Prostate gland (tissue), 2 donors: ENCODE data around the gene NAALADL2. TPM values are rescaled to one million over a fixed set of nuclear protein-coding genes. Genes with fewer than 3 reads are reported as not detected.

Experiments used
- DNase-seq: peaks from one replicate; pipeline ENCODE4 v3.0.0-alpha.2; 2019; ENCODE audit warnings: low spot score
- H3K27ac ChIP-seq, 2 donors: fragments of 200-600 bp; sonication (generic); 2 replicates each; pipeline ENCODE4 v1.5.1; 2017 to 2019
- H3K27me3 ChIP-seq: fragments of 200-600 bp; sonication (generic); replicated peaks from 2 replicates; pipeline ENCODE4 v1.5.1; 2019; ENCODE audit not compliant: insufficient read depth
- H3K36me3 ChIP-seq, 2 donors: fragments of 200-600 bp; sonication (generic); 1 replicate in 1 of 2; 2 replicates in 1 of 2; pipeline versions ENCODE4 v1.5.1 to v1.8.1; 2017 to 2019
- H3K4me1 ChIP-seq: fragments of 200-600 bp; sonication (generic); replicated peaks from 2 replicates; pipeline ENCODE4 v1.5.1; 2019
- H3K4me3 ChIP-seq, 2 donors: fragments of 200-600 bp; sonication (generic); 2 replicates each; pipeline ENCODE4 v1.5.1; 2017 to 2019
- H3K9me3 ChIP-seq: fragments of 200-600 bp; sonication (generic); 2 replicates; pipeline ENCODE4 v1.5.1; 2017
- POLR2A ChIP-seq: fragments of 450-650 bp; IDR thresholded peaks from one replicate; pipeline ENCODE4 v1.6.1; 2016; ENCODE audit warnings: antibody characterized with exemption, mild to moderate bottlenecking
- POLR2AphosphoS5 ChIP-seq: sonication (generic); formaldehyde crosslinking; IDR thresholded peaks from one replicate; pipeline ENCODE4 v1.6.1; 2017; ENCODE audit warnings: antibody characterized with exemption
- WGBS: methylation state at CpG from one replicate; pipeline ENCODE4 v1.1.5; 2018; 5-methylcytosine and 5-hydroxymethylcytosine counted together
- intact Hi-C: fragments of 100-400 bp; cut with DNase I; formaldehyde crosslinking; loops from one replicate; pipeline ENCODE4 v1.14.2; 2022
- total RNA-seq, 2 donors: library from RNA; depleted of rRNA; stranded (reverse); fragments of >200 nt; gene quantifications; one replicate each; pipeline ENCODE4 v1.1.0, GENCODE V29; 2016
- TF ChIP-seq, protein P1 (sequence below), 4 experiments: fragments of 200-600 bp in 2 of 4; fragments of 450-650 bp in 2 of 4; sonication (generic) in 2 of 4; IDR thresholded peaks; 1 replicate in 3 of 4; 2 replicates in 1 of 4; pipeline ENCODE4 v1.5.1; 2016 to 2019; ENCODE audit warnings: antibody characterized with exemption in 4 of 4, mild to moderate bottlenecking in 2 of 4, moderate library complexity in 2 of 4

The NAALADL2 gene
- total RNA-seq, 2 donors from 2014 or later: 12.2 to 20.2 TPM

DNA sequence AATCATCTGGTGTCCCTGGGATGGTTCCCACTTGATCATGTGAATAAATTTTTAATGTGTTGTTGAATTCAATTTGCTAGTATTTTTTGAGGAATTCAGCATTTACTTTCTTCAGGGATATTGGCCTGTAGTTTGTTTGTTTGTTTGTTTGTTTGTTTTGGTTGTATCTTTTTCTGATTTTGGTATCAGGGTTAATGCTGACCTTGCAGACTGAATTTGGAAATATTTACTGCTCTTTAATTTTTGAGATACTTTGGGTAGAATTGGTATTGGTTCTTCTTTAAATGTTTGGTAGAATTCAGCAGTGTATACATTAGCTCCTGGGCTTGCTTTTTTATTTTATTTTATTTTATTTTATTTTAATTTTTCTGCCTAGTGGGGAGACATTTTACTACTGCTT is 803.7 kb downstream of the NAALADL2 start:
- no peaks in the 10 kb centered on the region for H3K36me3 ChIP-seq
- no peaks in the 10 kb centered on the region for H3K9me3 ChIP-seq
- no peak overlapping the region for H3K4me3 ChIP-seq
- no peak overlapping the region for H3K27ac ChIP-seq
- DNase-seq: no peak
- no peaks in the 10 kb centered on the region for H3K4me1 ChIP-seq
- TF ChIP-seq POLR2AphosphoS5 (no peak), POLR2A (no peak)
- TF ChIP-seq, protein P1, sequence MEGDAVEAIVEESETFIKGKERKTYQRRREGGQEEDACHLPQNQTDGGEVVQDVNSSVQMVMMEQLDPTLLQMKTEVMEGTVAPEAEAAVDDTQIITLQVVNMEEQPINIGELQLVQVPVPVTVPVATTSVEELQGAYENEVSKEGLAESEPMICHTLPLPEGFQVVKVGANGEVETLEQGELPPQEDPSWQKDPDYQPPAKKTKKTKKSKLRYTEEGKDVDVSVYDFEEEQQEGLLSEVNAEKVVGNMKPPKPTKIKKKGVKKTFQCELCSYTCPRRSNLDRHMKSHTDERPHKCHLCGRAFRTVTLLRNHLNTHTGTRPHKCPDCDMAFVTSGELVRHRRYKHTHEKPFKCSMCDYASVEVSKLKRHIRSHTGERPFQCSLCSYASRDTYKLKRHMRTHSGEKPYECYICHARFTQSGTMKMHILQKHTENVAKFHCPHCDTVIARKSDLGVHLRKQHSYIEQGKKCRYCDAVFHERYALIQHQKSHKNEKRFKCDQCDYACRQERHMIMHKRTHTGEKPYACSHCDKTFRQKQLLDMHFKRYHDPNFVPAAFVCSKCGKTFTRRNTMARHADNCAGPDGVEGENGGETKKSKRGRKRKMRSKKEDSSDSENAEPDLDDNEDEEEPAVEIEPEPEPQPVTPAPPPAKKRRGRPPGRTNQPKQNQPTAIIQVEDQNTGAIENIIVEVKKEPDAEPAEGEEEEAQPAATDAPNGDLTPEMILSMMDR (IDR thresholded peaks at IDR 0.05): no peak
- H3K27me3 ChIP-seq: no peaks in the 10 kb centered on the region
- intact Hi-C loops: no loop called here

DNA sequence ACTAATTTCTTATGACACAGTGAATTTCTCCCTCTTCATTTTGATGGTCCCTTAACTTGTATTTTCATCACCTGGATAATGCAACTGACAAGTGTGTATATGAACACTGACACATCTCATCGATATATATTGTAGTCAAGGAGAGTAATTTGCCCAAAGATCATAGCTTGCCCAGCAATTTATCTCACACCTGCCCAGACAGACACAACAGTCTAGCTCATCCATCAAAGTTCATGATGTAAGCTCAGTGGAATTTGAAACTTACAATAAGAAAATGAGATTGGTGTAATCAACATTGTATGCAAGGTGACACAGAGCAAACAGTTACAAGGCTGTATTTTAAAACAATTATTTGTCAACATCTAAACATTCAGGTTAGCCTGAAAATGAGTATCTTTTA is 805.8 kb downstream of the NAALADL2 start:
- no peak overlapping the region for H3K27ac ChIP-seq
- 85% methylated on average over 1 of the region's 1 CpG for WGBS
- H3K4me1 ChIP-seq: no peaks in the 10 kb centered on the region
- intact Hi-C loops: no loop called here
- H3K9me3 ChIP-seq: no peaks in the 10 kb centered on the region
- TF ChIP-seq POLR2A: no peak
- TF ChIP-seq, protein P1 (IDR thresholded peaks at IDR 0.05): no peak
- TF ChIP-seq POLR2AphosphoS5: no peak
- no peak overlapping the region for H3K4me3 ChIP-seq
- no peaks in the 10 kb centered on the region for H3K36me3 ChIP-seq
- no peak for DNase-seq
- H3K27me3 ChIP-seq: no peaks in the 10 kb centered on the region

DNA sequence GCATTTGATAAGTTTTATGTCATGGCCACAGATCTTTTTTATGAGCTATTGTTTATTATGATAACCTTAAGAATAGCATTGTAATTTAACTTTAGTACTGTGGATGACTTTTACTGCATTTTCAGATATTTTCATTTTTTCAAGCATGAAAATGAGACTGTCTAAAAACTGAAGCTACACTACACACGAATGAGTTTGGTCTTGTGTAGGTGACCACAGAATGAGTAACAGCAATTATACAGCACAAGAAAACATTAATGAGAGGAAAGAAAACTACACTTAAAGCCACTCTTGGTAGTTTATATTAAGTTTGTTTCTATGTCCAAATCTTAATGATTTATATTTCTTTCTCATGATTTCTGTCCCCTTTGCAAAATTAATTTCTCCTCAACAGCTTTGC is 809.2 kb downstream of the NAALADL2 start:
- Histone ChIP-seq H3K36me3 (no peaks in the 10 kb centered on the region), H3K4me1 (no peaks in the 10 kb centered on the region), H3K27me3 (no peaks in the 10 kb centered on the region), H3K27ac (no peak overlapping the region), H3K4me3 (no peak overlapping the region), H3K9me3 (no peaks in the 10 kb centered on the region)
- WGBS: 68% methylated on average over 1 of the region's 1 CpG
- intact Hi-C loops: no loop called here
- TF ChIP-seq, protein P1 (IDR thresholded peaks at IDR 0.05): no peak
- TF ChIP-seq POLR2AphosphoS5 (no peak), POLR2A (no peak)
- no peak for DNase-seq

DNA sequence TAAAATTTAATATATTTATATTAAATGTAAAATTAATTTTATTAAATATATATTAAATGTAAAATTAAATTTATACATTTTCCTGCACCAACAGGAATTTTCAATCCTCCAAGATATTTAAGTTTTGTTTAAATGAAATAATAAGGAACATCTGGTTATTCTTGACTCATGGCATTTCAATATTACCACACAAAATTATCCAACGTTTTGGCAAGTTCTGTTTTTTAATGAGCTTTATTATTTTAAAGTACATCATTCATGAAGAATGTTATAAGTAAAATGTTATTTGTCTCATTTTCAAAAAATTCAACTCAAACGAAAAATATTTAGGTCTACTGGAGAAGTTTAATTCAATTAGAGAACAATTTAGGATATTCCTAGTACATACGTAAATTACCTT is 811.4 kb downstream of the NAALADL2 start:
- intact Hi-C loops: no loop called here
- no peaks in the 10 kb centered on the region for H3K27me3 ChIP-seq
- H3K27ac ChIP-seq: no peak overlapping the region
- no peaks in the 10 kb centered on the region for H3K4me1 ChIP-seq
- no peak overlapping the region for H3K4me3 ChIP-seq
- no peaks in the 10 kb centered on the region for H3K36me3 ChIP-seq
- DNase-seq: no peak
- no peaks in the 10 kb centered on the region for H3K9me3 ChIP-seq
- 95% methylated on average over 3 of the region's 3 CpGs for WGBS
- no peak for TF ChIP-seq POLR2AphosphoS5
- TF ChIP-seq, protein P1 (IDR thresholded peaks at IDR 0.05): no peak
- TF ChIP-seq POLR2A: no peak

DNA sequence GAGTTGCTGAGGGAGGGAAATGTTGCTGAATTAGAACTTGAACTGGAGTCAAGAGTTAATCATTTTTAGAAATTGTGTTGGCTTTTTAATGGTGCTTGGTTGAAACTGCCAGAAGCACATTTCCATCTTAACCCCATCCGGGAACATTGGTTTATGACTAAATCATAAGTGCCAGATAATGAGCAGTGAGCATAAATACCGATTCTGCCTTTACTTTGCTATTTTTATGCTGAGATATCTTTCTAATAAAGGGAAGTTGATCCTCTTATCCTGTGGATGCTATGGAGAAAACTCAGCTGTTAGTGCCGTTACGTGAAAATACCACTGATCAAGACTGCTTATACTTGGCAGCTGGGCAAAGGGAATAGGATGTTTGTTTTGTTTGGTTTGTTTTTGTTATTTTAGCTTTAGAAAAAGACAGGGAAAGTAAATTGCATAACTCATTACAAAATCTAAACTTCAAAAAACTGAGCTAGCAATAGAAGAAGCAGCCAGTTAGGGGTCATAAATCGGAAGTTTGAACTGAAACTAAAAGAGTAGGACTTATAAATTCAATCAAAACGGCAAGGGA is 813.1 kb downstream of the NAALADL2 start:
- Histone ChIP-seq H3K4me1 (no peaks in the 10 kb centered on the region), H3K9me3 (no peaks in the 10 kb centered on the region), H3K27me3 (no peaks in the 10 kb centered on the region), H3K4me3 (no peak overlapping the region), H3K27ac (no peak overlapping the region), H3K36me3 (no peaks in the 10 kb centered on the region)
- intact Hi-C loops: no loop called here
- TF ChIP-seq POLR2AphosphoS5: no peak
- TF ChIP-seq, protein P1 (IDR thresholded peaks at IDR 0.05): no peak
- no peak for TF ChIP-seq POLR2A
- DNase-seq: no peak
- 27% methylated on average over 6 of the region's 6 CpGs for WGBS
